ENCODE data around the gene ADCY6. TPM values are rescaled to one million over a fixed set of nuclear protein-coding genes. Genes with fewer than 3 reads are reported as not detected.

Gene ADCY6
- total RNA-seq, 1 donor from 2014 or later = 17.4 TPM

DNA sequence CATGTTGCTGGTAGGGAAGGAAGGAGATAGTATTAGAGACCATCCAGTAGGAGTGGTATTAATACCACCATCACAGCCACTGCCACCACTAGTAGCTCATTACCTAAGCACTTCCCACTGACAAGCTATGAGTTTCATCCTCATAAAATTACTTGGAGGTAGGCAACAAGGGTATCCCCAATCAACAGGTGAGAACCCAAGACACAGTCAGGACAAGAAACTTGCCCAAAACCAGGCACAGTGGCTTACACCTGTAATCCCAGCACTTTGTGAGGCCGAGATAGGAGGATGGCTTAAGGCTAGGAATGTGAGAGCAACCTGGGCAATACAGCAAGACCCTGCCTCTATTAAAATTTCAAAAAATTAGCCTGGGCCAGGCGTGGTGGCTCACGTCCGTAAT is 5.5 kb downstream of the ADCY6 start:
- Mint-ChIP-seq H3K27ac (ENCODE audit: unreplicated experiment) (no peak overlapping the region), H3K9me3 (ENCODE audit: unreplicated experiment) (peaks cover 9% of the 10 kb centered on the region), H3K4me1 (ENCODE audit: low read depth, unreplicated experiment) (peaks cover 13% of the 10 kb centered on the region), H3K36me3 (ENCODE audit: unreplicated experiment) (no peaks in the 10 kb centered on the region), H3K27me3 (ENCODE audit: unreplicated experiment) (peaks cover 9% of the 10 kb centered on the region), H3K4me3 (ENCODE audit: unreplicated experiment) (no peak overlapping the region)
- no peak for TF ChIP-seq CTCF (IDR thresholded peaks at IDR 0.05; ENCODE audit: partially characterized antibody, unreplicated experiment)
- DNase-seq = no peak

DNA sequence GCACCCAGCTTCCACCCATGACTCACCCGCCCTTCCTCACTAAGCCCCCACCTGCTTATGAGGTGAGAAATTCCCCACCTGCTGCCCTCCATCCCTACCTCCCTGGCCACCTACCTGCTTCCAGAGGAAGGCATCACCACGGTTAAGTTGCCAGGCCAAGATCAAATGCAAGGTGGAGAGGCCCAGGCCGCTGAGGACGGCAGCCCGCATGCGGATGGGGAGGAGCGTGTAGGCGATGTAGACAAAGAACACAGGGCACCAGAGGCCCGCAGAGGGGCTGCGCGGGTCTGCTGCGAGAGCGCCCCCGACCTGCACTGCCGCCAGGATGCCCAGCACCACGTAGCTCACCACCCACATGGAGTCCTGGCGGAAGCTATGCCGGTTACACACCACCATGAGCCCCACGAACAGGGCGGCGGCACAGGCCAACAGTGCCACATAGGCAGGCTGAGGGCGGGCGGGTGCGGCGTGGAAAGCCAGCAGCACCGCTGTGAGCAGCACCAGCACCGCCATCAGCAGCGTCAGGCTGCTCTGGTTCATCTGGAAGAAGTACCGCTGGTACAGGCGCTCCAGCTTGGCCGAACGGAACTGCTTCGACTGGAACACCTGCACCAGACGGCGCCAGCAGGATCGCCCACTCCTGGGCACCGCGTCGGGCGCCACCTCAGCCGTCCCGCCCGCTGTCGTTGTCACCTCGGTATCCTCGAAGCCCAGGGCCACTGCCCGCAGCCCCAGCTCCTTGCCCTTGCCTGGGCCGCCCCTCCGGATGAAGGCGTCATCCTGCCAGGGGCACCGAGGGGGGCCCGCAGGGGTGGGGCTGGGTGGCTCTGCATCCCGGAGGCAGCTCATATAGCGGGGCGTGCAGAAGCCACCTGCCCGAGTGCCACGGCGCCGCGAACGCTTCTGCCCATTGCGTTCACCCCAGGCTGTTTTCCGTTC is 6.2 kb downstream of the ADCY6 start:
- DNase-seq = no peak
- H3K27ac Mint-ChIP-seq (ENCODE audit: unreplicated experiment) = no peak overlapping the region
- H3K27me3 Mint-ChIP-seq (ENCODE audit: unreplicated experiment) = peaks cover 5% of the 10 kb centered on the region
- peaks cover 11% of the 10 kb centered on the region for H3K4me1 Mint-ChIP-seq (ENCODE audit: low read depth, unreplicated experiment)
- TF ChIP-seq CTCF (IDR thresholded peaks at IDR 0.05; ENCODE audit: partially characterized antibody, unreplicated experiment) = no peak
- no peak overlapping the region for H3K4me3 Mint-ChIP-seq (ENCODE audit: unreplicated experiment)
- H3K36me3 Mint-ChIP-seq (ENCODE audit: unreplicated experiment) = no peaks in the 10 kb centered on the region
- H3K9me3 Mint-ChIP-seq (ENCODE audit: unreplicated experiment) = peaks cover 6% of the 10 kb centered on the region

GRCh38 chr12:48781750-48782456 is 7.0 kb downstream of the ADCY6 start:
- Mint-ChIP-seq H3K4me3 (ENCODE audit: unreplicated experiment) (no peak overlapping the region), H3K36me3 (ENCODE audit: unreplicated experiment) (no peaks in the 10 kb centered on the region), H3K27ac (ENCODE audit: unreplicated experiment) (no peak overlapping the region), H3K9me3 (ENCODE audit: unreplicated experiment) (peaks cover 8% of the 10 kb centered on the region), H3K27me3 (ENCODE audit: unreplicated experiment) (peaks cover 6% of the 10 kb centered on the region), H3K4me1 (ENCODE audit: low read depth, unreplicated experiment) (peaks cover 4% of the 10 kb centered on the region)
- TF ChIP-seq CTCF (IDR thresholded peaks at IDR 0.05; ENCODE audit: partially characterized antibody, unreplicated experiment) = no peak
- no peak for DNase-seq

- Mint-ChIP-seq H3K36me3 (ENCODE audit: unreplicated experiment) (no peaks in the 10 kb centered on the region), H3K9me3 (ENCODE audit: unreplicated experiment) (peaks cover 8% of the 10 kb centered on the region), H3K27ac (ENCODE audit: unreplicated experiment) (no peak overlapping the region), H3K27me3 (ENCODE audit: unreplicated experiment) (peaks cover 8% of the 10 kb centered on the region), H3K4me3 (ENCODE audit: unreplicated experiment) (no peak overlapping the region), H3K4me1 (ENCODE audit: low read depth, unreplicated experiment) (peaks cover 1% of the 10 kb centered on the region)
- DNase-seq = no peak
- TF ChIP-seq CTCF (IDR thresholded peaks at IDR 0.05; ENCODE audit: partially characterized antibody, unreplicated experiment) = no peak
Observed at GRCh38 chr12:48780381-48781025, 8.4 kb downstream of the ADCY6 start.
